HPDE6-E6E7 (cell line): ENCODE data around the gene XRCC3.

Source experiments
- DNase-seq: peaks from one replicate; pipeline ENCODE4 v3.0.0; 2011; ENCODE audit warnings: missing footprints; ENCODE audit errors: extremely low spot score

The XRCC3 gene

GRCh38 chr14:103715052-103716000, at the start of gene XRCC3, which contains the start of gene ZFYVE21:
TSS of gene XRCC3 (minus strand) at chr14:103715451. CDS start at chr14:103711087, 4,364 bp downstream.
TSS of gene ZFYVE21 (plus strand) at chr14:103715810. CDS start at chr14:103715842, 32 bp downstream.
- peak; percentile 99 for DNase-seq

GRCh38 chr14:103763730-103764488, 48.7 kb upstream of the XRCC3 start:
- no peak for DNase-seq

- DNase-seq: no peak
These were observed 47.3 kb upstream of the XRCC3 start for GRCh38 chr14:103762541-103762940.

GRCh38 chr14:103762036-103762435, 46.8 kb upstream of the XRCC3 start:
- no peak for DNase-seq

DNA sequence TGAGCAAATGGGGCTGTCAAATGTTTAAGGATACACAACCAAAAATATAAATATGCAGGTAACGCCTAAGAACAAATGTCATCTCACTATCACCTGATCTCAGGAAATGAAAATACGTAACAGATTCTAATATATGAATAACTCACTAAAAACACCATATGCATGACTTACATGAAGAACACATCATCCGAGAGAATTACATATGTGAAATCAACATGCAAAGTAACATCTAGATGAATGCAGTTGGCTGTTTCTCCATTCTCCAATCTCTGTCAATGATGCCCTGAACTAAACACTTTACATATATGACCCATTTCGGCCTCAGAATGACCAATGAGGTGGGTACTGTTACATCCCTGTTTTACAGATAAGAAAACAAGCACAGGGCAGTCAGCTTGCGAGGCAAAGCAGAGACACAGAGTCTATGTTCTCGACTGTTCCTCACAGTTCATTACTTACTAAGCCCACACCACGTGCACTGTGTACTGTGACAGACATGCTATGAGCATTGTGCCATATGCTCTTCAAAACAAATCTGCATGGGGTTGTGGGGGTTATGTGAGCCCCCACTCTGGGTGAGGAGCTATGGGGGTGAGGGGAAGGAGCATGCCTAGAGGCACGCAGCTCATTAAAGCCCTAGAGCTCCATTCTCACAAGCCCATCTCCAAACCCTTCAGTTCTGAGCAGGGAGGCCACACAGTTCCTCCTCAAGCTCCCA, 43.0 kb upstream of the XRCC3 start:
- DNase-seq: no peak

DNA sequence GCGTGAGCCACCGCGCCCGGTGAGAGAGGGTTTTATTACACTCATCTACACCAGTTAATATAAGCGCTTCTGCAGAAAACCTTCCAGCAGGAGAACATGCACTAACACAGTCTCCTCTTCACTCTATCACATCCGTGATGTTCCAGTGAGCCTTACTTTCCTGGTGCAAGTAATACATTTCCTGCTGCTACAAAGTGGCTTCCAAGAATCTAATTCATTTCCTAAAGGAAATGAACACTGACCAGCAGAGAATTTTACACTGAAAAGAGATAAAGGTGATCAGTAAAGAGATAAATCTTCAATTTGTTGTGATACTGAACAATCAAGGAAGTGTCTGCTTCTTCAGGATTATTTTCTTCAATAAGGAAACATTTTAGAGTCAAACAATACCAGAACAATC, 39.8 kb upstream of the XRCC3 start:
- no peak for DNase-seq

GRCh38 chr14:103753774-103754173, 38.5 kb upstream of the XRCC3 start:
- DNase-seq: no peak

- no peak for DNase-seq
These were observed 34.6 kb upstream of the XRCC3 start for GRCh38 chr14:103749860-103750259.

DNA sequence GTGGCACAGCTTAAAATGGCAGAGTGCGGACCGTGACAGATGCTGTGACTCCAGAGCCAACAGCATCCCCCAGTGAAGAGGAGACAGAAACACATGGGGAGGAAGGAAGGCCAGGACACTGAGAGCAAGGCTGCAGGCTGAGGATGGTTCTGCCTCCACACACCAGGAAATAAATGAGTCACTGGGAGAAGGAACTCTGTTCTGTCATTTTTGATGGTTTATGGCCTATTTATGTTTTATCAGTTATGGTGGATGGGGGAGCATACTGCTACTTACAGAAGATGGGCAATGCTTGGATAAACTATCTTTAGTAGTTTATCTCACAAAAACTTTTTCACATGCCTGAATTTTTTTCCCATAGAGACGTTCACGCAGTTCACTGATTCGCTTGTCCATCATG, 34.2 kb upstream of the XRCC3 start:
- no peak for DNase-seq

- no peak for DNase-seq
These were observed 33.2 kb upstream of the XRCC3 start for GRCh38 chr14:103748534-103748857.

GRCh38 chr14:103746701-103747100, 31.4 kb upstream of the XRCC3 start:
- DNase-seq: no peak

DNA sequence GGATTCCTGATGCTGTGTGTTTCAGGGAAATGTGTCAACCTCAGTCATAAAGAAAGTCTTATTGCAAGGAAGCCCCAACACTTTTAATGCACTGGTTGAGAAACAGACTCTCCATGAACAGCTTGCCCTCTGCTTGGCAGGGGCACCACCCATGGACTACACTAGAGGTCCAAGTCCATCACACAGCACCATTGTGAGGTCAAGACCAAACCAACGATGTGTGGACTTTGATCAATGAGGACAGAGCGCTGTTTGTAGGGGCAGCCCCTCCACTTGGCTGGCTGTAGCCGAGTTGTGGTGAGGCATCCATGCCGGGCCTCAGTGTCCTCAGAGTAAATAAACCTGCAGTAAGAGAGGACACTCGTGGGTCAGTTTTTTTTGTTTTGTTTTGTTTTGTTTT, 30.2 kb upstream of the XRCC3 start:
- no peak for DNase-seq

- no peak for DNase-seq
These were observed 29.6 kb upstream of the XRCC3 start for GRCh38 chr14:103744621-103745395.

- DNase-seq: no peak
These were observed 28.4 kb upstream of the XRCC3 start for GRCh38 chr14:103743691-103744090.

GRCh38 chr14:103742499-103743255, 27.4 kb upstream of the XRCC3 start:
- no peak for DNase-seq

GRCh38 chr14:103741876-103742275, 26.6 kb upstream of the XRCC3 start:
- no peak for DNase-seq

GRCh38 chr14:103740991-103741689, 25.9 kb upstream of the XRCC3 start:
- no peak for DNase-seq

GRCh38 chr14:103739793-103740501, 24.7 kb upstream of the XRCC3 start:
- DNase-seq: no peak

- no peak for DNase-seq
These were observed 24.2 kb upstream of the XRCC3 start for GRCh38 chr14:103739466-103739792.
